IPS DF 4.7 (cell line): ENCODE data around the gene GGN.
"Not testable (repeated sequence)": the region's sequence is repeated elsewhere in the genome, so short reads cannot be mapped to it uniquely, and the experiment has no call there.

Source experiments
- DNase-seq: peaks from one replicate; pipeline ENCODE4 v3.0.0-alpha.2; 2013; ENCODE audit warnings: low spot score; ENCODE audit errors: extremely low read depth

GGN gene, protein sequence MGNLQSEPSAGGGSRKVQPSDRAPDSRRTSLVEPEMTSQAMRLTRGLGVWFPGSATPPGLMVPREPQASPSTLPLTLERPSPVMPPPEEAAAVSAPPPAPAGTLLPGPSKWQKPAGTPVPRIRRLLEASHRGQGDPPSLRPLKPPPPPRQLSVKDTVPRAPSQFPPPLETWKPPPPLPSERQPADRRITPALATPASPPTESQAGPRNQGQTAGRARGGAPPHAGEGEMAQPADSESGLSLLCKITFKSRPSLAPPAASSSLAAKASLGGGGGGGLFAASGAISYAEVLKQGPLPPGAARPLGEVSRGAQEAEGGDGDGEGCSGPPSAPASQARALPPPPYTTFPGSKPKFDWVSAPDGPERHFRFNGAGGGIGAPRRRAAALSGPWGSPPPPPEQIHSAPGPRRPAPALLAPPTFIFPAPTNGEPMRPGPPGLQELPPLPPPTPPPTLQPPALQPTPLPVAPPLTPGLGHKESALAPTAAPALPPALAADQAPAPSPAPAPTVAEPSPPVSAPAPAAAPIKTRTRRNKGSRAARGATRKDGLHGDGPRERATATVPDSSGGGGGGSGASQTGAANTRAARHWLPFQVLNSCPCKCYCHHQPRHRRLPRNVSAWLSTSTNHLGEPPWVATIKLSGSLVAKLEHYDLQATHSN

DNA sequence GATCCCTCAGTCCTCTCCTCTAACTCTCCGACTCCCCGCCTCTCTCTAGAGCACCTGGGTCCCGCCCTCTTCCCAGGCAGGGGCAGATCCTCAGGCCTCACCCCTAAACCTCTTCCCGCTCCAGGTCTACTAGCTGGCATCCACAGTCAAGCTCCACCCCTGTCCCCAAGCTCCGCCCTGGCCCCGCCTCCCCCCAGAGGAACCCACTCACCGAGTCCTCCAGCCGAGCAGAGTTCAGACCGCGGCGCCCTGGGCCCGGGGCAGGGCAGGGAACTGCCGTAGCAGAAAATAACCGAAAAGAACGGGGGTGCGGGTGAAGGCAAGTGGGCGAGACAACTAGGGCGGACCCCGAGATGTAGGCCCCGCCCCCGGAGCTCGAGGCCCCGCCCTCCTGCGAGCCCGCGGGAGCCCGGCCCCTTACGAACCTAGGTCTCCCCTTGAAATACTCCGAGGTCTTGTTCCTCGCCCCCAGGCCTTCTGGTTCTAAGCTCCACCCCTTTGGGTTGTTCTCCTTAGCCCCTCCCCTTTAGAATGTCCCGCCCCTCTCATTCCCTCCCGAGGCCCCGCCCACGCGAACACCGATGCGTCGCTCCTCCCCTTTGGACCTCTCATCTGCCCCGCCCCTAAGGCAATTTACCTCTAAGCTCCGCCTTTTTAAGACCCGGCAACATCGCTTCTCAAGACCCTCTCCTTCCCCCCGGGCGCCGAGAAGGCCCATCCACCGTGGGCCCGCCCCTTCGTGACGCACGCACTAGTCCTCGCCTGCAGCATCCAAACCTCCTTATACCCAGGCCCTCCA lies at the start of gene GGN:
TSS of gene GGN (minus strand) at position 485 of the 799 bp plus-strand sequence. CDS start 773 bp downstream, outside the sequence.
- DNase-seq, result peak; percentile 90

DNA sequence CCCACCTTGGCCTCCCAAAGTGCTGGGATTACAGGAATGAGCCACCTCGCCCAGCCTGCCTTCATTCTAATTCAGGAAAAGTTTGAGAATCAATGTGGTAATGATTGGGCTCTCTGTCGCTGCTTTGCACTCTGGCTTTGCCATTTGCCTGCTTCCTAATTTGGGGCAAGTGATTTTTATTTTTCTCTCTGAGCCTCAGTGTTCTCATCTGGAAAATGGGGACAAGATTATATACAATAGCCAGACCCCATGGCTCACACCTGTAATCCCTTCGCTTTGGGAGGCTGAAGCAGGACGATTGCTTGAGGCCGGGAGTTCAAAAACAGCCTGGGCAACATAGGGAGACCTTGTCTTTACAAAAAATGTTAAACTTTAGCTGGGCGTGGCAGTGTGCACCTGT lies 49.5 kb upstream of the GGN start:
- no peak for DNase-seq

DNA sequence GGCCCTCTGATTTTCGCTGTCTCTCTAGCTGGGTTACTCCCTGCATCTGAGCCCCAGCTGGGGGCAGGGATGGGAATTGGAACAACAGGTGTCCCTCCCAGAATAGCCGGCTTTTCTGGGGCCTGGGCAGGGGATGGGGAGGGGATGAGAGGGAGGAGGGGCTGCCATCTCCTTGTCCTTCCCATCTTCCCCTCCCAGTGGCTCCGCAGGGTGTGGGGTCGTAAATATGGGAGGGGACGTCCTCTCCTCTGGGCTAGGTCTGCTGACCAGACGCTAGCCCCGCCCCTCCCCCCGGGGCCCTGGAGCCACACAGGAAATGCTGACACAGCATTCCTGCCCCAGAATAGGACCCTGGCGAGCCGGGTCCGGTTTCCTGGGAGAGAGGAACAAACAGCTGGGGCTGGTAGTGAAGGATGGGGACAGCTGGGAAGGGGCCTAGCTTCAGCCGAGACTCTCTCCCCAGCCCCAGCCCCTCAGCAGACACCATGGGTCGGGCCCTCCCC lies 46.8 kb upstream of the GGN start:
- DNase-seq, result no peak

DNA sequence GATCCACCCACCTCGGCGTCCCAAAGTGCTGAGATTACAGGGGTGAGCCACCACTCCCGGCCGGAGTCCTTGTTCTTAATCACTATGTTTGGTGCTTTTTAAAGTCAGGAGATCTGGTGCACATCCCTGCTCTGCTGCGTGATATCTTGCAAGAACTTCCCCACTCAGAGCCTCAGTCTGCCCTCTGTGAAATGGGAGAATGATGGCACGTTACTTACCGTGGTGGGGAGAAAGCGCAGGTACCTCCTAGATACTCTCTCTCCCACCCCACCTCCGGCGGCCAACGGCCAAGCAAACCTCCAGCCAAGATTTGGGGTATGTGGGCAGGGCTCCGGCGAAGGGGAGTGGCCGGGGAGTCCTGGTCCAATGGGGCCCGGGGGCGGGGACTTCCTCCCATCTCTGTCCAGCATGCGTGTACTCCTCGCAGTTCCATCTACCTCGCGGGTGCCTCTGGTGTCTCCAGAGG lies 45.5 kb upstream of the GGN start, which contains the start of gene RYR1:
TSS of gene RYR1 (plus strand) at position 424 of the 466 bp plus-strand sequence. CDS start 139 bp downstream, outside the sequence.
- DNase-seq, result no peak

DNA sequence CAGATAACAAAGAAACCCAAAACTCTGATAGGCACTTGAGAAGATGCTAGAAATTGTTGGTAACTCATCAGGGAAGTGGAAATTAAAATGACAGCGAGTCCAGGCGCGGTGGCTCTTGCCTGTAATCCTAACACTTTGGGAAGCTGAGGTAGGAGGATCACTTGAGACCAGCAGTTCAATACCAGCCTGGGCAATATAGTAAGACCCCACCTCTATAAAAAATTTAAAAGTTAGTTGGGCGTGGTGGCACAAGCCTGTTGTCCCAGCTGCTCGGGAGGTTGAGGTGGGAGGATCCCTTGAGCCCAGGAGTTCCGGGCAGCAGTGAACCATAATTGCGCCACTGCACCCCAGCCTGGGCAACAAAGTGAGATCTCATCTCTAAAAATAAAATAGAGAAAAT lies 43.1 kb upstream of the GGN start:
- no peak for DNase-seq

DNA sequence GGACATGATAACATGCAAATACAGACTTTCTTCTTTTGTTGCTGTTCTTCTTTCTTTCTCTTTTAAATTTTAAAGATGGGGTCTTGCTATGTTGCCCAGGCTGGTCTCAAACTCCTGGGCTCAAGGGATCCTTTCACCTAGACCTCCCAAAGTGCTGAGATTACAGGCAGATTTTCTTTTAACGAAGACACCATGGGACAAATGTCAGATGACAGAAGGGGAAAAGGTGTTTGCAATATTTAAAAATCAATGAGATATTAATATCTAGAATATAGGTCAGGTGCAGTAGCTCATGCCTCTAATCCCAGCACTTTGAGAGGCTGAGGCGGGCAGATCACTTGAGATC lies 42.0 kb upstream of the GGN start:
- no peak for DNase-seq

DNA sequence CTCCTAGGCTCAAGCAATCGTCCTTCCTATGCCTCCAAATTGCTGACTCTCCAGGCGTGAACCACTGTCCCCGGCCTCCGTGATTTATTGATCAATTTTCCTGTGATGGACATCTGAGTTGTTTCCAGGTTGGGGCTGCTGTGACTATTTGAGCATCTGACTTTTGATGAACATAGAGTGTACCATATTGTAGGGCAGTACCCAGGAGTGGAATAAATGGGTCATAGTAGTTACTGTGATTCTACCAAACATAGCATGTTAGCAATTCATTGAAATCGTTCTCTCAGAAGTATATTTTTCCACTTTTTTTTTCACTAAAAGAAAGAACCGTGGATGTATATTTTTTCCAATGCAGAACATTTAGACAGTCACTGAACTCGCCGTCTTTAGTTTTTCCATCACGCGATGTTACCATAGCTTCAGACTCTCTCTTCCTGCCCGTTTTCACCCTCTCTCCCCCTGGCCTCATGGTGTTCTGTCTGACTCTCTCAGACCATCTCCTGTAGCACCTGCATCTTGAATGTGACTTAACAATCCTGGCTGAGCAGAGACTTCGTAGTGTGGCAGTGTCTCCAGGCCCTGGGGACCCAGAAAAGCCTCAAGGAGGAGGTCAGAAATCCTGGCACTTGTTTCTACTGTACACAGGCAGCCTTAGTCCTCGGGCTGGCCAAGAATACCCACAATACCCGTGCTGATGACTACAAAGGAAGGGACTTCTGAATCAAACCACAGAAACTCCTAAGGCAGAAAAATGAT lies 41.4 kb upstream of the GGN start:
- no peak for DNase-seq

DNA sequence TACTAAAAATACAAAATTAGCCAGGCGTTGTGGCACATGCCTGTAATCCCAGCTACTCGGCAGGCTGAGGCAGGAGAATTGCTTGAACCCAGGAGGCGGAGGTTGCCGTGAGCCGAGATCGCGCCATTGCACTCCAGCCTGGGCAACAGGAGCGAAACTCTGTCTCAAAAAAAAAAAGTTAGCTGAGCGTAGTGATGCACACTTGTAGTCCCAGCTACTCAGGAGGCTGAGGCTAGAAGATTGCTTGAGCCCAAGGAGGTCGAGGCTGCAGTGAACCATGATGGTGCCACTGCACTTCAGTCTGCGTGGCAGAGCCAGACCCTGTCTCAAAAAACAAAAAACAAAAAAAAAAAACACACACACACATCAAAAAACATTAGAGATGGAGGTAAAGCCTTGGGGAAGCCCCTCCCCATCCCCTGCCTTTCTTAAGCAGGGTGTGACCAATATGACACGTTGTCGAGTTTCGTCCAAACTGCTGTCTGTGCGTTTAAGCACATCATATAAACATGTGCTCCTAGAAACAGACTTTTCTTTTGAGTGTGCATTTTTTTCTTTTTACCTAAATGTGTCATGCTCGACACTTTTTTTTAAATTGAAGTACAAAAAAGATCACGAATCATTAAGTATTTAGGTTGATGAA lies 39.3 kb upstream of the GGN start:
- DNase-seq, result not testable (repeated sequence)

DNA sequence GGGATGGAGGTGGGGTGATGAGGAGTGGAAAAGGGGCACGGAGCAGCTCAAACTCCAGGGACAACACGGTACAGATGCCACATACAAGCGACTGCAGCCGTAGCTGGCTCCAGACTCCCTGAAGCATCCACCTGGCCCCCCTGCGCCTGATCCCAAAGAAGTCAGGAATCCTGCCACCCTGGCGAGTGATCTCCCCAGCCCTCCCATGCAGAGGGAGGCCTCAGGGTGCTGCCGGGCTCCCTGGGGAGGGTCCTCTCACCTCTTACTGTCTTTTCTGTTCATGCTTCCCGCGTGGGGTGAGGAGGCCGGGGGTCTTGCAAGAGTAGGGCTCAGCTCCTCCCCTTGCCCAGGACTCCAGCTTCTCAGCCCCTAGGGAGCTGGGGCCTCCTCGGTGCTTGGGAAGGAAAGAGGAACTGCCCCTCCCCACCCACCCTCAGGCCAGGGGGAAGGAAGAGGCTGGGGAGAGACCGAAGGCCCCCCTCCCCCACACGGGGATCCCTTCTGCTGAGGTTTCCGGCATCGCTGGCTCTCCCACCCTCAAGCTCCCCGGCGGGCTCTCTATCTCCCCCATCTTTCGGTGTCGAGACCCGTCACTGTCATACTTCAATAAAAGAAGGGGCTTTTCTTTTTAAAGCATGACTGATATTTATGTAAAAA lies 38.1 kb upstream of the GGN start, which contains the start of gene RASGRP4:
TSS of gene RASGRP4 (minus strand) at position 410 of the 657 bp plus-strand sequence. CDS start at position 282, 128 bp downstream.
- no peak for DNase-seq

DNA sequence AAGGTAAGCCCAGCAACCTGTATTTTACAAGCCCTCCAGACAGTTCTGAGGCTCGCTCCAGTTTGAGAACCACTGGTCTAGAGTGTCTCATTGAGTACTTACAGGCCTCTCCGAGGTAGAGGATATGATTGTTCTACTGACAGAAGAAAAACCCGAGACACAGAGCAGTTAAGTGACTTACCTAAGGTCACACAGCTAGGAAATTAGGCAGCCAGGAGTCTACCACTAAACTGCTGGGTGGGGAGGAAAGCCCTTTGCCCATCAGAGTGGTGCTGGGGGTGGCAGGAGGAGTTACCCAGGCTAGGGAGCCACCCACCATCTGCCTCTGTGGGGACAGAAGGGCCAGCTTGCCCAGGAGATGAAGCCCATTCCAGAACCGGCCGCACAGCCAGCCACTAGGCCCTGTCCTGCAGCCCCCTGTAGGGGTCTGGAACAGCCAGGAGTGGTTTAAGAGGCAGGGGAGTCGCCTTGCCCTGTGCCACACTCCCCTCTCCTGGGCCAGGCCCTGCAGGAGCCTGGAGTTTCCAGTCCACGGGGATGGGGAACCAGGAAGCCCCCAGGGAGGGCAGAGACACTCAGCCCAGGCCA lies 37.5 kb upstream of the GGN start:
- no peak for DNase-seq

DNA sequence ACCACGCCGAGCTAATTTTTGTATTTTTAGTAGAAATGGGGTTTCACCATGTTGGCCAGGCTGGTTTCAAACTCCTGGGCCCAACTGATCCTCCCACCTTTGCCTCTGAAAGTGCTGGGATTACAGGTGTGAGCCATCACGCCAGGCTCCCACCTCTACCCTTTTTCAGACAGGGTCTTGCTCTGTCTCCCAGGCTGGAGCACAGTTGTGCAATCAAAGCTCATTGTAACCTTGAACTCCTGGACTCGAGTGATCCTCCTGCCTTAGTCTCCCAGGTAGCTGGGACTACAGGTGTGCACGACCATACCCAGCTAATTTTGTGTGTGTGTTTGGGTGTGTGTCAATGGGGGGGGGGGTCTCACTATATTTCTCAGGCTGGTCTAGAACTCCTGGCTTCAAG lies 36.4 kb upstream of the GGN start:
- DNase-seq, result no peak

DNA sequence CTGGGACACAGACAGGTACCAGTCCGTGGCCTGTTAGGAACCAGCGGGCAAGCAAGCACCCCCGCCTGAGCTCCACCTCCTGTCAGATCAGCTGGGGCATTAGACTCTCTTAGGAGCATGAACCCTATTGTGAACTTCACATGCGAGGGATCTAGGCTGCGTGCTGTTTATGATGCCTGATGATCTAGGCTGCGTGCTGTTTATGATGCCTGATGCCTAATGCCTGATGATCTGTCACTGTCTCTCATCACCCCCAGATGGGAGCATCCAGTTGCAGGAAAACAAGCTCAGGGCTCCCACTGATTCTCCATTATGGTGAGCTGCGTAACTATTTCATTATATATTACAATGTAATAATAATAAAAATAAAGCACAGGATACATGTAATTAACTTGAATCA lies 34.6 kb upstream of the GGN start:
- DNase-seq, result no peak

DNA sequence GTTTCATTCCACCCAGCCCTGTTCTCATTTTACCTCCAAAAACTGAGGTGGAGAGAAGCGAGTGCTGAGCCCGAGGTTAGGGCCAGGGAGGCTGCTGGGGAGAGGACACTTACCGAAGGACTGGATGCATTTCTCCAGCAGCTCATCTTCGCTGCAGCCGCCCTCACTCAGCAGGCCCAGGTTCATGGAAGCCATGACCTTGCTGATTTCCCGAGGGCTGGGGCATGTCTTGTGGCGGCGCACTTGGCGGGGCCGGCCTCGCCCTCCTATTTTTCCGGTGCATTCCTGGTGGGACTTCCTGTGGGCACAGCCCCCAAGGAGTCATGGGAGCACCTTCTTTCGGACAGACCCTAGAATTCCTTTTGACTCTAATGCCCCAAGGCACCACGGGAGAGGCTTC lies 34.0 kb upstream of the GGN start:
- no peak for DNase-seq

DNA sequence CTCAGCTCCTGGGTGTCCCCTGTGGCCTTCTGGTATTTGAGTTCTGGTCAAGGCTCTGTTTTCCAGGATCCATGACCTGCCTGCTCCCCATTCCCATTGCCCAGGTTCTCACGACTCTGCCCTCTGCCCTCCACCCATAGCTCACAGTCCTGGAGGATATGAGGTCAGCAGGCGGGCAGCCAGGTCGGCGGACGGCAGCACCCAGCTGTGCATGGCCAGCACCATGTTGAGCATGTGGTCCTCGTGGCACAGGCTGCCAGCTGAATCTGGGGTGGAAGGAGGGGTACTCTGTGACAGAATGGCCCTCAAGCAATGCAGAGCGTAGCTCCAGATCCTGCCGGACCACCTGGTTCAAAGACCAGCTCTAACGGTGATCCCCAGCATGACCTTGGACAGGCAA lies 33.1 kb upstream of the GGN start:
- DNase-seq, result no peak

DNA sequence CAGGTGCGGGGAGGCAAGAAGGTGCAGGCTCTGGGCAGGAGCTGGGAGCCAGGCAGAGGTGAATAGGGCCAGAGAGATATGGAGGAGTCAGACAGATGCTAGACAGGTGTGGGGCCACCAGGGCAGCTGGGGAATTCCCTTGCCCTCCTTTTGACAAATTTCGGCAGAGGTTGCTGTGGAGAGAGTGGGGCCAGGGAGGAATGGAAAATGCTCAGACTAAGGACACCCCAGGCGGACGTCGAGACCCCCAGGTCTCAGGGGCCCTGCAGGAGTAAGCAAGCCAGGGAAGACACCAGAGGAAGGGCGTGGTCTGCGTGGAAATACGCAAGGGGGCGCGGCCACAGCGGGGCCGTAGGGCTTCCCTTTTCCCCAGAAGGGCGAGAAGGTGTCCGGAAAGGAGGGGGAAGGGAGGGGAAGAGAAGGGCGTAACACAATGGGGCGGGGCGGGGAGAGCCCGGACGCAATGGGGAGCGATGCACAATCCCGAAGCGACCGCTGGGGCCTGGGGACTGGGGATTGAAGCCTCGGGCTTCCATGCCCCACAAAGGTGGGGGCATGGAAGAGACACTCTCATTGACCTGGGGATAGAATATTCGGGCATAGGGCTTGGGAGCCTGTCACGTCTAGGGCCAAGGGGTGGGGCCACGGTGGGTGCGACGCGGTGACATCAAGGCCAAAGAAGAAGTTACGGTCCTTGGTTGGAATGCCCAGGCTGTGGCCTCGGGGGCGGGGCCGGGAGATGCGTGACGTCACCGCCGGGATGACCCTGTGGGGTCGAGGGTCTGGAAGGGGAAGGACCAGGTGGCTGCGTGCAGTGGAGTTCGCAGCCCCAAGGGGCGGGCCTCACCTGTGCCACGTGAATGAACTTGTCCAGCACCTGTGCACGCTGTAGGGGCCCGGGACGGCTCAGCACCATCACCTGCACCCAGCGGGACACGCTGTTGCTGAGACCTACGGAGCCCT lies 30.0 kb upstream of the GGN start:
- no peak for DNase-seq

DNA sequence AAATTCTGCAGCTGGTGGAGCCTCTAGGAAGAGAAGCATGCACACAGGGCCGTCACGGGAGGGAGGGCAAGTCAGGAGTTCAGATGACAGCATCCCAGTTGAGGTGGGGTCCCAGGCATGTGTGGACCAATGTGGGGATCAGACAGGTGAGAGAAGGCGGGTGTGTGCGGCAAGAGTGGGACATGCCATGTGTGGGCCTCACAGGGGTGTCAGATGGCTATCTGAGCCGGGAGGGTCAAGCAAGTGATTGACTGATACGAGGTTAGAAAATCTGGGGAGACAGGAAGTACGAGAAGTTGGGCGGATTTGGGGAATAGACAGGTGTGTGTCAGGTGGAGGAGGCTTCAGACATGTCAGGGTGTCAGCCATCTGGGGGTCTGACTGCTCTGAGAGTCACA lies 29.3 kb upstream of the GGN start:
- no peak for DNase-seq

DNA sequence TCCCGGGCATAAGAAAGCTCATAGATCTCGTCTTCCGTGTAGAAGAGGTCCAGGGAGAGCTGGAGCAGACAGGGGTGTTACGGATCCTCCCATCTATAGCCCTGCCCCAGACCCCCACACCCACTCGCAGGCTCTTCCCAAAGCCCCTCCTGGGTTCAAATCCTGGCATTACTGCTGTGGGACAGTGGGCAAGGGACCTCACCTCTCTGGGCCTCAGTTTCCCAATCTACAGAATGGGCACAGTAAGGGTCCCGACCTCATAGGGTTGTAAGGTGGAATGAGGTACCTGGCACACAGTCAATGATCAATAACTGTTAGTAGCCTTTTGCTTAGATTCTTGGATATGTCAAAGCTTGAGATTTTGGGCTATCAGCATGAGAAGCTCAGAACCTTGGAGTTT lies 25.6 kb upstream of the GGN start:
- no peak for DNase-seq

DNA sequence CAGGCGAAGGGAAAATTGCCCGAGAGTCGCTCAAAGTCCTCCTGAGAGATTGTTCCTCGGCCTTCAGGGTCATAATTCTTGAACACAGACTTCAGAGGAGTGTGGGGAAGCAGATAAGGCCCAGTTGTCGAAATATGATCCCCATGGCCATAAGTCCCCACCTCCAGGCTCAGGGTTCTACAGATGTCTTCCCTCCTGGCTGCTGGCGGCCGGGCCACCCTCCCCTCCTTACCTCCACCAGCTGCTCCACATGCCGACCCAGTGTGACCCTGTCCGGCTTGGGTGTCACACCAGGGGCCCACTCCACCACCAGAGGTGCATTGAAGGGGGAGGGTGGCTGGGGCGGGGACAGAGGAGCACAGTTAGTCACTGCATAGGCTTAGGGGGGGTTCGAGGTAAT lies 25.1 kb upstream of the GGN start:
- no peak for DNase-seq
